Kidney epithelial cell (primary cell): ENCODE results near the gene CHSY1. TPM values are rescaled to one million over a fixed set of nuclear protein-coding genes. Genes with fewer than 3 reads are reported as not detected.
"Not testable (repeated sequence)": the region's sequence is repeated elsewhere in the genome, so short reads cannot be mapped to it uniquely, and the experiment has no call there.

Experiments
- DNase-seq: peaks from one replicate; pipeline ENCODE4 v3.0.0-alpha.2; 2010; ENCODE audit warnings: low read depth
- H3K27me3 ChIP-seq: 2 replicates; pipeline ENCODE4 v1.6.0; 2011; ENCODE audit warnings: low read length; ENCODE audit not compliant: control insufficient read depth, insufficient read depth
- H3K36me3 ChIP-seq: 2 replicates; pipeline ENCODE4 v1.5.1; 2011; ENCODE audit warnings: low read length; ENCODE audit not compliant: control insufficient read depth, insufficient read depth
- H3K4me3 ChIP-seq: 2 replicates; pipeline ENCODE4 v1.5.1; 2011; ENCODE audit warnings: low read depth, mild to moderate bottlenecking, control low read depth, low read length
- total RNA-seq: library from RNA; depleted of rRNA; stranded (reverse); fragments of >200 nt; gene quantifications from 2 replicates; pipeline ENCODE4 v1.2.3, GENCODE V29; 2015
- TF ChIP-seq, protein P1 (sequence below): IDR thresholded peaks from 2 replicates; pipeline ENCODE4 v1.5.1; 2011; ENCODE audit warnings: mild to moderate bottlenecking, moderate library complexity, low read length, control low read depth, inconsistent platforms; ENCODE audit not compliant: insufficient read depth, poor library complexity, severe bottlenecking

CHSY1 gene
- total RNA-seq, 1 donor from 2014 or later = 21.1 TPM

DNA sequence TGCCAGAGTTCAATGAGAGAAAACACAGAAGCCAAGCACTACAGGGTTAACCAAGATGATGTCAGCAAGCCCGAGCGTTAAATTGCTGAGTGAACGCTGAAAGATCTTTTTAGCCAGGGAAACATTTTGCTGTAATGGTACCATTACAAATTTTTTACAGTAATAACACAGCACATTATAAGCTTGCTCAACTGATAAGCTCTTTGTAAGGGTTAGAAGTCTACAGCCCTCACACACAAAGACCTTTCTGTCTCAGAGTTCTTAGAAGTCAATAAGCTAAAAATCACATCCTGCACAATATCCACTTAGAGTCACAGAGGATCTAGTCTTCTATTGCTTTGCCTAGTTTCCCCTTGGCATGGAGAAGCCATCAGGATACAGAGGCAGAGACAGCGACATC is 29.9 kb downstream of the CHSY1 start:
- no peak overlapping the region for H3K4me3 ChIP-seq
- H3K36me3 ChIP-seq = no peaks in the 10 kb centered on the region
- DNase-seq = no peak
- H3K27me3 ChIP-seq = no peaks in the 10 kb centered on the region
- TF ChIP-seq, protein P1, sequence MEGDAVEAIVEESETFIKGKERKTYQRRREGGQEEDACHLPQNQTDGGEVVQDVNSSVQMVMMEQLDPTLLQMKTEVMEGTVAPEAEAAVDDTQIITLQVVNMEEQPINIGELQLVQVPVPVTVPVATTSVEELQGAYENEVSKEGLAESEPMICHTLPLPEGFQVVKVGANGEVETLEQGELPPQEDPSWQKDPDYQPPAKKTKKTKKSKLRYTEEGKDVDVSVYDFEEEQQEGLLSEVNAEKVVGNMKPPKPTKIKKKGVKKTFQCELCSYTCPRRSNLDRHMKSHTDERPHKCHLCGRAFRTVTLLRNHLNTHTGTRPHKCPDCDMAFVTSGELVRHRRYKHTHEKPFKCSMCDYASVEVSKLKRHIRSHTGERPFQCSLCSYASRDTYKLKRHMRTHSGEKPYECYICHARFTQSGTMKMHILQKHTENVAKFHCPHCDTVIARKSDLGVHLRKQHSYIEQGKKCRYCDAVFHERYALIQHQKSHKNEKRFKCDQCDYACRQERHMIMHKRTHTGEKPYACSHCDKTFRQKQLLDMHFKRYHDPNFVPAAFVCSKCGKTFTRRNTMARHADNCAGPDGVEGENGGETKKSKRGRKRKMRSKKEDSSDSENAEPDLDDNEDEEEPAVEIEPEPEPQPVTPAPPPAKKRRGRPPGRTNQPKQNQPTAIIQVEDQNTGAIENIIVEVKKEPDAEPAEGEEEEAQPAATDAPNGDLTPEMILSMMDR = no peak

DNA sequence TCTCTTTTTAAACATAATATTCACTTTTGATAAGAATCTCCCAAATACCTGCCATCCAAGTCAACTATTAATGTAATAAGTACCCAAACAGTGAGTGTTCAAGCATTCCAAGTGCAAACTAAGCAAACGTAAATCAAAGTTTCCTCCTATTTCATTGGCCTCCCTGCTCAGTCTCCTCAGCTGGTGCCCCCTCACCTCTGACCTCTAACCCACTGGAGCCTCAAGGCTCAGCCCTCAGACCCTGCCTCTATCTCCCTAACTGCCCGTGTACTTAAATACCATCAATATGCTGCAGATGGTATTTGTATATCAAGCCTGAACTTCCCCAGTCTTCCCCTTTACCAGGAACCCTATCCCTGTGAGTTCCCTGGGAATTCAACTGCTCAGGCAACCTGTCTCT is 31.8 kb downstream of the CHSY1 start:
- DNase-seq = no peak
- Histone ChIP-seq H3K4me3 (no peak overlapping the region), H3K36me3 (no peaks in the 10 kb centered on the region), H3K27me3 (no peaks in the 10 kb centered on the region)
- TF ChIP-seq, protein P1 = no peak

DNA sequence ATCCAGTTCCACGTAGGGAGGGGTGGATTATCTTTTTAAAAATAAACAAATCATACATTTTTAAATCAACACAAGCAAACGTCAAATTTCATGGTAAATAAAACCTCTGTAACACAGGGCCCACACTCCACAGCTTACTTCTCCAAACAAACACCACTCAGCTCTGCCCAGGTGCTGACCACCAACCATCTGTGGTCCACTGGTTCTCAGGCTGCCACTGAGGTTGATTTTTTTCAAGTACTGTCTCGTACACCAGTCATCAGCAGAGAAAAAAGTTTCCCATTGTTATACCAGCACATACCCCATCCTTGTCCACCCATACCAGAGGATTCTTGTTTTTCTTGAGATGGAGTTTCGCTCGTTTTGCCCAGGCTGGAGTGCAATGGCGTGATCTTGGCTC is 32.4 kb downstream of the CHSY1 start:
- TF ChIP-seq, protein P1 = no peak
- no peaks in the 10 kb centered on the region for H3K27me3 ChIP-seq
- H3K4me3 ChIP-seq = no peak overlapping the region
- DNase-seq = no peak
- no peaks in the 10 kb centered on the region for H3K36me3 ChIP-seq

DNA sequence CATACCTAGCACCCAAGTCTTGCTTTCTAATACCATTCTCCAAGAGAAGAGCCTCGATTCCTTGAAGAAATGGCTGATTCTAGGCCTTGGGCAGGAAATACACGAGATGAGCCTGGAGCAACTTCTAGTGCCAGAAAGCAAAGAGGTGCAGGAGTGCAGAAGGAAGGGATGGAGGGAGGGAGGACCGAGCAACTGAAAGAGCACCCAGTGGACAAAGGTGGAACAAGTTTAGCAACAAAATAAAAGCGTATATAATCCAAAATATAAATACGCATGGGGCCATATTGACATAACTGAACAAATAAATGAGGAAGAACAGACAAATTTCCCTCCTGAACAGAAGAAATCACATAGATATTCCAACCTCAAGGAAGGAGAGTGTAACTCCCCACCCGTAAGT is 34.4 kb downstream of the CHSY1 start:
- TF ChIP-seq, protein P1 = no peak

DNA sequence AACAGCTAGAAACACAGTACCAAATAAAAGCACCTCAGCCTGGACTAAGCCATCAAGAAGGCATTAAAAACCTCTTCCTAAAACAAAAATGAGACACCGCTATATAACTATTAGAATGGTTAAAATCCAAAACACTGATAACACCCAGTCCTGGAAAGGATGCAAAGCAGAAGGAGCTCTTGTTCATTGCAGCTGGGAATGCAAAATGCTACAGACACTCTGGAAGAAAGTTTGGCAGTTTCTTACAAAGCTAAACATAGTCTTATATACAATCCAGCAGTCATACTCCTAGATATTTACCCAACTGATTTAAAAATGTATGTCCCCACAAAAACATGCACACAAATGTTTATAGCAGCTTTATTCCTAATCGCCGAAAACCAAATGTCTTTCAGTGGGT is 35.7 kb downstream of the CHSY1 start:
- no peak for DNase-seq
- H3K36me3 ChIP-seq = peaks cover 2% of the 10 kb centered on the region
- TF ChIP-seq, protein P1 = no peak
- no peaks in the 10 kb centered on the region for H3K27me3 ChIP-seq
- H3K4me3 ChIP-seq = no peak overlapping the region

More for the DNA sequence above, 34.4 kb downstream of the CHSY1 start:
- Histone ChIP-seq H3K4me3 (no peak overlapping the region), H3K27me3 (no peaks in the 10 kb centered on the region), H3K36me3 (peaks cover 2% of the 10 kb centered on the region)
- DNase-seq = no peak

DNA sequence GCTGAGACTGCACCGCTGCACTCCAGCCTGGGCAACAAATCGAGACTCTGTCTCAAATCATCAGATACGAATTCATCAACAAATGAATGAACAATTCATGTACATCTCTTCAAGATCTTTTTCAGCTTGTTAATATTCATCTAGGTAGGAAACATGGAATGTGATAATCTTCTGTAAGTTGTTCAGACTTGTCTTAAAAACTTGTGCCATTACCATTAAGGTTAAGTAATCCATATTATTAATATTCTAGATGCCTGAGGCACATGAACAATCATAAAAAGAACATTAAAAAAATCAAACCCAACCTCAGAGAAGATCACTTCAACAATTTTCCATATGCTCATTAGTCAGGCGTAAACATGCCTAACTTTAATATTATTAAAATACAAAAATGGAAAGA is 36.2 kb downstream of the CHSY1 start:
- DNase-seq = no peak
- TF ChIP-seq, protein P1 = no peak
- H3K27me3 ChIP-seq = no peaks in the 10 kb centered on the region
- H3K4me3 ChIP-seq = no peak overlapping the region
- H3K36me3 ChIP-seq = peaks cover 2% of the 10 kb centered on the region

DNA sequence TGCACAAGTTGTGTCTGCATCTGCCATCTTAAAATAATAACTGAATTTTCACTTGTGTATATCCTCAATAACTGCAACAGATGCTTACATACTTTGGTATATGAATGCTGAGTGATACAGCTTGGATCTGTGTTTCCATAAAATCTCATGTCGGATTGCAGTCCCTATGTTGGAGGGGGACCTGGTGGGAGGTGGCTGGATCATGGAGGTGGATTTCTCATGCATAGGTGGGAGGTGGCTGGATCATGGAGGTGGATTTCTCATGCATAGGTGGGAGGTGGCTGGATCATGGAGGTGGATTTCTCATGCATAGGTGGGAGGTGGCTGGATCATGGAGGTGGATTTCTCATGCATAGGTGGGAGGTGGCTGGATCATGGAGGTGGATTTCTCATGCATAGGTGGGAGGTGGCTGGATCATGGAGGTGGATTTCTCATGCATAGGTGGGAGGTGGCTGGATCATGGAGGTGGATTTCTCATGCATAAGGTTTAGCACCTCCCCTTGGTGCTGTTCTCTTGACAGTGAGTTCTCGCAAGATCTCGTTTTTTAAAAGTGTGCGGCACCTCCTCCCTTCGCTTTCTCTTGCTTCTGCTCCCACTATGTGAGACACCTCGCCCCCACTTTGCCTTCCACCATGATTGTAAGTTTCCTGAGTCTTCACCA is 37.3 kb downstream of the CHSY1 start:
- H3K27me3 ChIP-seq, DNase-seq: not testable (repeated sequence)

More for the DNA sequence above, 37.3 kb downstream of the CHSY1 start:
- H3K36me3 ChIP-seq, H3K4me3 ChIP-seq: not testable (repeated sequence)
